Astrocyte of the hippocampus (primary cell): ENCODE results near the gene MEIOSIN.
"Not testable (repeated sequence)": the region's sequence is repeated elsewhere in the genome, so short reads cannot be mapped to it uniquely, and the experiment has no call there.

Source experiments
- DNase-seq: peaks from one replicate; pipeline ENCODE4 v3.0.0; 2011; ENCODE audit warnings: low read depth, low spot score

Gene MEIOSIN

GRCh38 chr19:45717983-45718650, 15.1 kb upstream of the MEIOSIN start:
- DNase-seq, result no peak

- DNase-seq, result not testable (repeated sequence)
Observed at GRCh38 chr19:45720065-45720464, 13.2 kb upstream of the MEIOSIN start.

- not testable (repeated sequence) for DNase-seq
Observed at GRCh38 chr19:45728683-45729082, 4.6 kb upstream of the MEIOSIN start.

- peak; percentile 24 for DNase-seq
Observed at GRCh38 chr19:45729800-45730290, 3.4 kb upstream of the MEIOSIN start.

GRCh38 chr19:45730368-45731288, 2.6 kb upstream of the MEIOSIN start, which contains the start of gene FBXO46:
Gene FBXO46 (minus strand): TSS chr19:45730896. CDS start chr19:45713495, 17,401 bp downstream.
- DNase-seq, result peak; percentile 99

- no peak for DNase-seq
Observed at GRCh38 chr19:45739498-45740439, 6.5 kb downstream of the MEIOSIN start.

- no peak for DNase-seq
Observed at GRCh38 chr19:45742969-45743368, 9.7 kb downstream of the MEIOSIN start.

- DNase-seq, result no peak
Observed at GRCh38 chr19:45745606-45746005, 12.4 kb downstream of the MEIOSIN start.

- DNase-seq, result no peak
Observed at GRCh38 chr19:45746866-45747265, 13.6 kb downstream of the MEIOSIN start.

- no peak for DNase-seq
Observed at GRCh38 chr19:45747513-45747912, 14.3 kb downstream of the MEIOSIN start.

GRCh38 chr19:45751483-45751882, 18.2 kb downstream of the MEIOSIN start:
- DNase-seq, result not testable (repeated sequence)

- DNase-seq, result no peak
Observed at GRCh38 chr19:45752639-45753038, 19.4 kb downstream of the MEIOSIN start.

- no peak for DNase-seq
Observed at GRCh38 chr19:45753548-45753947, 20.3 kb downstream of the MEIOSIN start.

- DNase-seq, result no peak
Observed at GRCh38 chr19:45754323-45754722, 21.1 kb downstream of the MEIOSIN start.

- no peak for DNase-seq
Observed at GRCh38 chr19:45757695-45758094, 24.5 kb downstream of the MEIOSIN start.

GRCh38 chr19:45758921-45759320, 25.7 kb downstream of the MEIOSIN start:
- DNase-seq, result no peak

- no peak for DNase-seq
Observed at GRCh38 chr19:45761714-45762113, 28.5 kb downstream of the MEIOSIN start.

- DNase-seq, result no peak
Observed at GRCh38 chr19:45762870-45763631, 29.8 kb downstream of the MEIOSIN start.

GRCh38 chr19:45763691-45764294, 30.6 kb downstream of the MEIOSIN start:
- no peak for DNase-seq

- DNase-seq, result no peak
Observed at GRCh38 chr19:45764475-45764874, 31.2 kb downstream of the MEIOSIN start.
